MM.1S (cell line): ENCODE measurements around the gene GCGR.

Experiments
- DNase-seq: peaks from one replicate; pipeline ENCODE4 v3.0.0-alpha.2; 2015
- H2AFZ ChIP-seq: fragments of 300-600 bp; sonication (generic); 2 replicates; pipeline ENCODE4 v1.6.0; 2016; ENCODE audit warnings: antibody characterized with exemption, low read length
- H3F3A ChIP-seq: fragments of 300-600 bp; sonication (generic); 2 replicates; pipeline ENCODE4 v1.6.1; 2016; ENCODE audit warnings: mild to moderate bottlenecking, antibody characterized with exemption, low read length, moderate library complexity, mixed read lengths; ENCODE audit not compliant: insufficient read depth
- H3K27ac ChIP-seq: fragments of 300-600 bp; sonication (generic); 2 replicates; pipeline ENCODE4 v1.5.1; 2016; ENCODE audit warnings: mild to moderate bottlenecking, low read length
- H3K27me3 ChIP-seq: fragments of 300-600 bp; sonication (generic); replicated peaks from 2 replicates; pipeline ENCODE4 v1.6.0; 2016; ENCODE audit warnings: low read length; ENCODE audit not compliant: insufficient read depth
- H3K36me3 ChIP-seq: fragments of 300-600 bp; sonication (generic); replicated peaks from 2 replicates; pipeline ENCODE4 v1.6.1; 2016; ENCODE audit warnings: mild to moderate bottlenecking, low read length, mixed read lengths; ENCODE audit not compliant: insufficient read depth
- H3K4me1 ChIP-seq: fragments of 300-600 bp; sonication (generic); 2 replicates; pipeline ENCODE4 v1.6.1; 2016; ENCODE audit warnings: low read length, mixed read lengths
- H3K4me2 ChIP-seq: fragments of 300-600 bp; sonication (generic); 2 replicates; pipeline ENCODE4 v1.6.0; 2016; ENCODE audit warnings: low read depth, low read length
- H3K4me3 ChIP-seq: fragments of 300-600 bp; sonication (generic); 2 replicates; pipeline ENCODE4 v1.5.1; 2016; ENCODE audit warnings: low read length, mixed read lengths
- H3K79me2 ChIP-seq: fragments of 300-600 bp; sonication (generic); 2 replicates; pipeline ENCODE4 v1.6.1; 2016; ENCODE audit warnings: mixed run types, low read length, mixed read lengths
- H3K9ac ChIP-seq: fragments of 300-600 bp; sonication (generic); 2 replicates; pipeline ENCODE4 v1.6.1; 2016; ENCODE audit warnings: low read length, mixed read lengths
- H3K9me2 ChIP-seq: fragments of 300-600 bp; sonication (generic); replicated peaks from 2 replicates; pipeline ENCODE4 v1.6.1; 2016; ENCODE audit warnings: mild to moderate bottlenecking, low read length, mixed read lengths; ENCODE audit not compliant: insufficient read depth
- H3K9me3 ChIP-seq: fragments of 300-600 bp; sonication (generic); replicated peaks from 2 replicates; pipeline ENCODE4 v1.6.1; 2016; ENCODE audit warnings: mild to moderate bottlenecking, low read length, mixed read lengths; ENCODE audit not compliant: insufficient read depth
- H4K20me1 ChIP-seq: fragments of 300-600 bp; sonication (generic); 2 replicates; pipeline ENCODE4 v1.6.1; 2016; ENCODE audit warnings: mild to moderate bottlenecking, low read length, moderate library complexity, mixed read lengths; ENCODE audit not compliant: insufficient read depth
- CTCF ChIP-seq: fragments of 300-600 bp; sonication (generic); IDR thresholded peaks from 2 replicates; pipeline ENCODE4 v1.5.1; 2016; ENCODE audit warnings: antibody characterized with exemption, low read length, mixed read lengths
- EZH2 ChIP-seq: fragments of 300-600 bp; sonication (generic); optimal IDR thresholded peaks from 2 replicates; pipeline ENCODE3; 2017; ENCODE audit warnings: low read depth, mild to moderate bottlenecking, antibody characterized with exemption, low read length, mixed read lengths
- EZH2phosphoT487 ChIP-seq: fragments of 300-600 bp; sonication (generic); IDR thresholded peaks from 2 replicates; pipeline ENCODE4 v1.6.1; 2018; ENCODE audit warnings: antibody characterized with exemption, low read length

GCGR gene

GRCh38 chr17:81842725-81843504 is 39.0 kb downstream of the GCGR start:
- Histone ChIP-seq H3K36me3 (peaks cover 16% of the 10 kb centered on the region; the same call in 1 of the 2 replicates), H4K20me1 (no peaks in the 10 kb centered on the region; the same call in 1 of the 2 replicates), H3K9ac (no peak overlapping the region), H3K9me3 (no peaks in the 10 kb centered on the region), H3K27ac (no peak overlapping the region), H3K9me2 (no peaks in the 10 kb centered on the region), H3F3A (peaks cover 15% of the 10 kb centered on the region; the same call in 1 of the 2 replicates), H3K79me2 (peaks cover 5% of the 10 kb centered on the region; the same call in 1 of the 2 replicates), H3K4me2 (no peak overlapping the region), H3K27me3 (no peaks in the 10 kb centered on the region; the same call in 1 of the 2 replicates), H3K4me3 (no peak overlapping the region), H3K4me1 (no peaks in the 10 kb centered on the region), H2AFZ (no peak overlapping the region)
- TF ChIP-seq EZH2, result no peak
- TF ChIP-seq EZH2phosphoT487, result no peak
- TF ChIP-seq CTCF, result no peak
- no peak for DNase-seq

DNA sequence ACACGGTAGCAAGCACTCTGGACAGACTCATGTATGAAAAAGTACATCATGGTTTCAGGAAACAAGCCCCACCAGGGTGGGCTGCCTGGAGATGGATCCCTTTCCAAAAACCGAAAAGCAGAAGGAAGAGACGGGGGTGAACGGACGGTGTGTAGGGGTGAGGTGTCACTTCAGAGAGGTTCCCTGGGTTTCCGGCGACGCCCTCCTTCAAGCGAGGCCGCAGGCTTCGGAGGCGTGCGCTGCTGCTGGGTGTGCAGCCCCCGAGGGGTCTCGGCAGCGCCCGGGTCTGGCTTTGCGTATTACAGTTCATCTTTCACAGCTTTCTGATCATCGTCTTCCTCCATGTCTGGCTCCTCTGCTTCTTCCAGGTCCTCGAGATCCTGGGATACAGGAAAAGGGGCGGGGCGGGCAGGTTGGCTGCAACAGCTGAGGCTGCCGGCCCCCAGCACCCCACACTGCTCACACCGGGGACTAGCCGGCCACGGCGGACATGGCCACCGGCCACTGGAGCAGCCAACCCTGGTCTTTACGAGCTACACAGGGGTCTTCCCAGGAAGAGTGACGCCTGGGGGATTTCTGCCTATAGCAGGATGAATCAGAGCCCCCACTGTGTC is 39.9 kb downstream of the GCGR start:
- Histone ChIP-seq H2AFZ (no peak overlapping the region), H3K36me3 (peaks cover 18% of the 10 kb centered on the region; the same call in 1 of the 2 replicates), H4K20me1 (no peaks in the 10 kb centered on the region; the same call in 1 of the 2 replicates), H3K9ac (no peak overlapping the region), H3K27ac (no peak overlapping the region), H3K9me2 (no peaks in the 10 kb centered on the region), H3K4me2 (no peak overlapping the region), H3F3A (peaks cover 15% of the 10 kb centered on the region; the same call in 1 of the 2 replicates), H3K27me3 (no peaks in the 10 kb centered on the region), H3K79me2 (peaks cover 5% of the 10 kb centered on the region; the same call in 1 of the 2 replicates), H3K9me3 (no peaks in the 10 kb centered on the region), H3K4me1 (no peaks in the 10 kb centered on the region), H3K4me3 (no peak overlapping the region)
- DNase-seq, result no peak
- TF ChIP-seq EZH2 (no peak), EZH2phosphoT487 (no peak), CTCF (no peak)

DNA sequence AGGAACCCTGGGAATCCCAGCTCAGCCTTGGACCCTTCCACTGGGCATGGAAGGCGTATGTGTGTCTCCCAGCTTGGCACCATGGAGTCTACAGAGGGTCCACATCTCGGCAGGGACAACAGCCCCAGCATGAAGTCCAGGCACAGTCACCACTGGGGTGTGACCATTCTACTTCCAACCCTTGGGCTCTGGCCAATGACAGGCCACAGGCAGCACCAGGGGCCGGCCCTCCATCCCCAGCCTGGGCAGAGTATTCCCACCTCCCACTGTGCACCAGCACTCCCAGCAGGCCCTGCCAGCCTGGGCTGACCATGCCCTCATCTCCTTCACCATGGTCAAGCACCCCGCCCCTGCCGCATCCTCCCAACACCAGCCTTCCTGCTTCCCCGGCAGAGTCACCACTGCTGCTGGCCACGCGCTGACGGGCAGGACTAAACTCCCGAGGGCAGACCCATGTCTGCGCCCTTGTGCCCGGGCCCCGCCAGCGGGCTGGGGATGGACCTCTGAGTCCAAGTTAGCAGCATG is 40.4 kb downstream of the GCGR start:
- Histone ChIP-seq H3K4me3 (no peak overlapping the region), H3K4me1 (no peaks in the 10 kb centered on the region), H3K27ac (no peak overlapping the region), H3K79me2 (peaks cover 5% of the 10 kb centered on the region; the same call in 1 of the 2 replicates), H3K9ac (no peak overlapping the region), H3K4me2 (no peak overlapping the region), H3F3A (peaks cover 15% of the 10 kb centered on the region; the same call in 1 of the 2 replicates), H3K36me3 (peaks cover 18% of the 10 kb centered on the region; the same call in 1 of the 2 replicates), H3K9me2 (no peaks in the 10 kb centered on the region), H4K20me1 (no peaks in the 10 kb centered on the region; the same call in 1 of the 2 replicates), H2AFZ (no peak overlapping the region), H3K9me3 (no peaks in the 10 kb centered on the region), H3K27me3 (no peaks in the 10 kb centered on the region)
- TF ChIP-seq EZH2phosphoT487 (no peak), CTCF (no peak), EZH2 (no peak)
- no peak for DNase-seq
